Tibial nerve (tissue), 3 donors: ENCODE results near the gene MKRN2OS.

Experiments used
- CTCF ChIP-seq, 5 experiments: fragments of 200-600 bp in 3 of 5; fragments of 450-650 bp in 2 of 5; sonication (generic) in 3 of 5; IDR thresholded peaks; one replicate each; pipeline ENCODE4 v1.5.1; 2016 to 2019; ENCODE audit warnings: antibody characterized with exemption in 5 of 5, mild to moderate bottlenecking in 3 of 5, moderate library complexity in 2 of 5
- POLR2A ChIP-seq, 2 donors: fragments of 450-650 bp; IDR thresholded peaks; one replicate each; pipeline ENCODE4 v1.6.1; 2017; ENCODE audit warnings: antibody characterized with exemption in 2 of 2, mild to moderate bottlenecking in 2 of 2, moderate library complexity in 2 of 2

DNA sequence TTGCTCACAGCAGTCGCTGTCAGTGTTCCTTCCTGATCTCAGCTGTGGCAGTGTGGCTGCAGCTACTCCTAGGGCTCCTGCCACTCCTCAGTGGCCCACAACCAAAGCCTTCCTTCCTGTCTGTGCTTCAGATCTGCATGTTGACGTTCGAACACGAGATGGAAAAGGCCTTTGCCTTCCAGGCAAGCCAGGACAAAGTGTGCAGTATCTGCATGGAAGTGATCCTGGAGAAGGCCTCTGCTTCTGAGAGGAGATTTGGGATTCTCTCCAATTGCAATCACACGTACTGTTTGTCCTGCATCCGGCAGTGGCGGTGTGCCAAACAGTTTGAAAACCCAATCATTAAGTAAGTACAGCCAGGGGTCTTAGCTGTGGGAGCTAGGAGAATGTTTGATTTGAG is 29.4 kb upstream of the MKRN2OS start:
- TF ChIP-seq CTCF (IDR thresholded peaks at IDR 0.05) (no peak), POLR2A (IDR thresholded peaks at IDR 0.05) (no peak)
